Measurements from ENCODE around the gene PPP1R10. TPM values are rescaled to one million over a fixed set of nuclear protein-coding genes. Genes with fewer than 3 reads are reported as not detected.

The PPP1R10 gene
- polyA plus RNA-seq, 3 donors: 49.1 to 56.9 (median 50.0) TPM

DNA sequence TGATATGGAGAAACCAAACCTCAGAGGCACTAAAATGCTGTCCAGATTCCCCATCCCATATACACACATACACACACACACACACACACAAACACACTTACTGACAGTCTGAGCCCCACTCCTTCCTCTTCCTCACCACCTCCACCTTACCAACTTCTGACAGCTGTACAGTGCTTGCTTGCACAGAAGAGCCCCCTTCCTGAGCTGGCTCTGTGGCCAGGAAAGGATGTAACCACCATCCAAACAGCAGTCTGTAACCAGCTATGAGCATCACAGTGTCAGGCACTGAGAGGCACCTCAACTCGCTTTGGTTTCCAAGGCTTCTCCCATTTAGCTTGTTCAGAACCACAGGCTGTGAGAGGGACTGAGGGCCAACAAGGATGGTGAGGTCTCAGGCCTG, 24.0 kb upstream of the PPP1R10 start:
- no peak for DNase-seq (ENCODE audit: extremely low read depth in 1 of 11, low read depth in 9 of 11, low spot score in 4 of 11)

DNA sequence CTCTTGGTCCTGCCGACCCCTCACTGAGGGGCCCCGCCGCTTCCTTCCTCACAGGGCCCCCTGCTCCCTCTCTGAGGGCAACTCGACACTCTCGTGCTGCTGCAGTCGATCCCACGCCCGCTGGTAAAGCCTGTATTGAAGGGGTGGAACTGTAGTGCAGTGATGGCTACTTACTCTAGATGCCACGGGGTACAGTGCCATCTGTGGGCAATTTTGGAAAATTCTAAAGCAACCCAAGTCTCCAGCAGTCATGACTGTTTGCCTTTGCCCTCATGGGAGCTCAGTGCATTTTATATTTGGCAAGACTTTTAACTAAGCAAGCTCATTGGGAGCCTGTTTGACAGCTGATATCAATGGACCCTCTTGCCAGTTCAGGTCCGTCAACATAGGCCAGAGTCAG, 23.4 kb upstream of the PPP1R10 start:
- DNase-seq (ENCODE audit: extremely low read depth in 1 of 11, low read depth in 9 of 11, low spot score in 4 of 11): no peak

DNA sequence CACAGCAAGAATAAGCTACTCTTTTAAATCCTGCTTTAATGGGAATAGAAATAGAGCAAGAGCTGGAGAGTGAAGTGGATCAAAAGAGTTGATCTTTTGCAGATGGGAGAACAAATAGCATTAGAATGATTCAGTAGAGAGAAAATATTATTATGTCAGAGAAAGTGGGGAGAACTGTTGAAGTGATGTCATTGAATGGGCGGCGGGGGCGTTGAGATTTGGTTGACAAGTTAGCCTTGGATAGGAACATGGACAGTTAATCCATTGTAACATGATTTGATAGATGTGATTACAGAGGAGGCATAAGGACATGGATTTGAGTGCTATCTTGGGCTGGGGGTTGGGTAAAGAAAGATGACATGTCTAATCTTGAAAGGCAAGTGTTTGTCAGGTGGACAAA, 18.8 kb upstream of the PPP1R10 start:
- DNase-seq (ENCODE audit: extremely low read depth in 1 of 11, low read depth in 9 of 11, low spot score in 4 of 11): no peak

DNA sequence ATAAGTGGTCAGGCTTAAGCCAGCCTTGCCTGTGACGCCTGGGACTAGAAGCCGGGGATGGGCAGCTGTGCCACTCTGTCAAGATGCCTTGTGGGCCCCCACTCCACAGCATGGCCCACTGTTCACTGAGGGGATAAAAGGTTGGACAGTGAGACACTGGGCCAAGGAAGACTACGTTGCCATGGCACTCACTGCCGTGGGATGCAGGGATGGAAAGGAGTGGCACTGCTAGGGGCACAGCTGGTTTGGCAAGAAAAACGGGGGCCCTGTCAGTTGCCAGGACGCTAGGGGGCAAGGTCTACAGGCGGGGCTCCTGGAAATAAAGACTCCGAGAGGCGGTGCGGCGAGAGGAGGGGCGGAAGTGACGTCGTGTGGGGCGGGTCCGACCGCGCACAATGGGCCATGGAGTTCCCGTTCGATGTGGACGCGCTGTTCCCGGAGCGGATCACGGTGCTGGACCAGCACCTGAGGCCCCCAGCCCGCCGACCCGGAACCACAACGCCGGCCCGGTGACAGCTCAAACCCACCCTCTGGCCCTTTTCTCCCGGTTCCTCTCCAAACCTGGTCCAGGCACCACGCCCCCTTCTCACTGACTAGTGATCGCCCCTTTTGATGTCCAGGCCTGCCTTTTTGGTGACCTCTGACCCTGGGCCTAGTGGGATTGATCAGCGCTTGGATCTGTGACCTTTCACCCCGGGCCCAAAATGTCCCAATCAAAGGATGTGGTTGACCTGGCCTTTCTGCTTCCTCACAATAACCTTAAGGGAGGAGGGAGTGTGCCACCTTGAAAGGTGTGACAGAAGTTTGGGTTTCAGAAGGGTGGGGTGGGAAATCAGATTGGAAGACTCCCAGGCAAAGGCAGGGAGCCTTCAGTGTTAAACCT, 9.7 kb upstream of the PPP1R10 start, which contains the start of gene ATAT1:
Gene ATAT1 (plus strand): TSS at position 391 of the 883 bp plus-strand sequence.
- peak in 8 of 11 donors; percentile 74 to 83 (median 80) for DNase-seq (ENCODE audit: extremely low read depth in 1 of 11, low read depth in 9 of 11, low spot score in 4 of 11)

DNA sequence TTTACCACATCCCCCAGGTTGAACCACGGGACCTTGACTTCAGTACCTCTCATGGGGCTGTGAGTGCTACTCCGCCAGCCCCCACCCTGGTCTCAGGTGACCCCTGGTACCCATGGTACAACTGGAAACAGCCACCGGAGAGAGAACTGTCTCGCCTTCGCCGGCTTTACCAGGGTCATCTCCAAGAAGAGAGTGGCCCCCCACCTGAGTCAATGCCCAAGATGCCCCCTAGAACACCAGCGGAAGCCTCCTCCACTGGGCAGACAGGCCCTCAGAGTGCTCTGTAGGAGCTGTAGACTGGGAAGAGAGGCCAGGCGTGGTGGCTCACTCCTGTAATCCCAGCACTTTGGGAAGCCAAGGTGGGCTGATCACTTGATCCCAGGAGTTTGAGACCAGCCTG, 8.5 kb upstream of the PPP1R10 start:
- no peak for DNase-seq (ENCODE audit: extremely low read depth in 1 of 11, low read depth in 9 of 11, low spot score in 4 of 11)

DNA sequence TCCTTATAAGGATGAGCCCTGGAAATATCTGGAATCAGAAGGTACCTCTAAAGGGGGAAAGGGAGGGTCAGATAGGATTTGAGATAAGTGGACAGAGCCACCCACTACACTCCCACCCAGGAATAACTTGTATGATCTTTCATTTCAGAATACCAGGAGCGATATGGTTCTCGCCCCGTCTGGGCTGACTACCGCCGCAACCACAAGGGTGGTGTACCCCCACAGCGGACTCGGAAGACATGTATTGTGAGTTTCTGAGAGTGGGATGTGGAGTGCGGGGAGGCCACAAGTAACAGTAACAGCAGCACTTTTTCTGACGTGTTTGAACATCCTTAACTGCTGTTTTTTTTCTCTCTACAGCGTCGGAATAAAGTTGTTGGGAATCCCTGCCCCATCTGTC, 2.5 kb upstream of the PPP1R10 start:
- no peak for DNase-seq (ENCODE audit: extremely low read depth in 1 of 11, low read depth in 9 of 11, low spot score in 4 of 11)

DNA sequence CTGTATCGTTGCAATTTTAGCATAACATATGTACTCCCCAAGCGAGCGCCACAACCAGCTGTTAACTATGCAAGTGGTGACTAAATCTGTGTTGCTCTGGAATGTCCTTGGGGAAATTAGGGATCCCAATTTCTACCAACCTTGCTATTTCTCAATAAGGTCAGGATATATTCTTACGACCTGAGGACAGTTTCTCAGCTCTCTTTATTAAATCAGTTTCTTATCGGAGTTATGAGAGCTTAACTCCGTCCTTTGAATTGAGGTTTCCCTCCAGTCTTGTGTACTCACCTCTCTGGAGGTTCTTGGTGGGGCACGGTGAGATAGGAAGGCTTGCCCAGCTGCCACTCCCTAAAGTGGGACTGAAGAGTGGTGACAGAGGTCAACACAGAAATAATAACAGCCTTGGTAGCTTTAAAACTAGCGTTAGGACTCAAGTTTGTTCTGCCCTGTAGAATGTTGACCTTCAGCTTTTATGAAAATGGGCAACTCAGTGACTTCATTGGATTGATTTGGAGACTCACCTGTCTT, 1.3 kb upstream of the PPP1R10 start:
- no peak for DNase-seq (ENCODE audit: extremely low read depth in 1 of 11, low read depth in 9 of 11, low spot score in 4 of 11)

DNA sequence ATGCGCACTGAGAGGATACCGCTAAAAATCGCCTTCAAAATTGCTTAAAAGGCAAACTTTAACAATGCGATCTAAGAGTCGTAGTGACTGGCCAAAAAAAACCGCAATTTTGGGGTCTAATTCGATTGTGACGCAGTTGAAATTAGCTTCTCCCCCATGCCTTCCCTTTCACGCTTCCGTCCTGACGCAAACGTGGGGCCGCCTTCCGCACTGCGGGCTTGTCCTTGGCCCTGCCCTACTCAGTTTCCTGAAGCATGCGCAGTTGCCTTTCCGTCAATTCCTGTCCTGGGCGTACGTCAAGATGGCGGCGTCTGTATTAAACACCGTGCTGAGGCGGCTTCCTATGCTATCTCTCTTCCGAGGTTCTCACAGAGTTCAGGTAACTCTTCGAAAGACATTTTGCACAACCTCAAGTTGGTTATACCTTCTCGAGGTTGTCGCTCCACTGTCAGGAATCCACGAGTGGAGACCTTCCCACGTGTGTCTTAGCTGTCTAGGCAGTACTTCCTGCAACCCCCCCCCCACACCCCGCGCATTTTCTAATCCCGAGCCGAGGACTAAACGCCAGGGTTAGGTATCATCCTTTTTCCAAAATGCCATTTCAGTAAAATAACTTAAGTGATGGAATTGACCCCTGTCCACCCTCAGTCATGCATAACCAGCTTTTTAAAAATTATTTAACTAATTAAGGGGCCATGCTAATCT, 674 bp upstream of the PPP1R10 start, which contains the start of gene MRPS18B:
Gene MRPS18B (plus strand): TSS at position 276 of the 705 bp plus-strand sequence. CDS start 26 bp downstream, at position 302.
- peak; percentile 97 to 99 (median 98) for DNase-seq (ENCODE audit: extremely low read depth in 1 of 11, low read depth in 9 of 11, low spot score in 4 of 11)

DNA sequence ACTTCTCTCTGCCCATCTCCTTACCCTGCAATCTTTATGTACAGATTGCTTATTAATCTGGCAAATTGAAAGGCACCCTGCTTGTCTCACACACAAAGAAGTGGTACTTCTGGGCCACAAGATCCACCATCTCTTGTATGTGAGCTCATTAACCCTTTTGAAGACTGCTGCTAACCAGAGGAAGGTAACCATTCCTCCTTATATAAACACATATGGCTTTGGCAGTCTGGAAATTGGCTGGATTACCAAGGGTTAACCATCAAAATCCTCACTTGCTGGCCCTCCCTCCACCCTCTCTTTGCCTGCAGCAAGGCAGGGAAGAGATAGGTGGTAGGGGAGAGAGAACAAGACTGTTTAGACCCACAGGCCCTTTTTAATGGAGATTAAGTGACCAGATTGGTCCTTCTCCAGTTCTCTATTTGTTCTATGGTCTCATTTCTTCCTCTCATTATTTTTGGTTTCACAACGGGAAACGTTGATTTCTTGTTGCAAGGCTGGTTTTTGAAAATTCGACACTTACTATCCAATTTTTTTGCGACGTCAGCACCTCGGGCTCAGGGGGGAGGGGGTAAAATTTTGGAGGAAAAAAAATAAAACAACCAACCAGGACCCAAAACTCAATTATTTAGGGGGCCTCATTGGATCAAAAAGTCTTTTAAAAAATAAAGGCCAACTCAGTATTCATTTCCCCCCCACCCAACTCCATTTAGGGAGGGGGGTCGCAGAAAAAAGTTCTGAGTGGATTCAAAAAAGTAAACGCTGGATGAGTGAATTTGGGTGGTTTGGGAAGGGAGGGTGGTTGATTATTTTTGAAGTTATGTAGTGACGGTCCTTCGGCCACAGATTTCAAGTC, 859 bp downstream of the PPP1R10 start:
- peak in 2 of 11 donors; percentile 50 to 64 for DNase-seq (ENCODE audit: extremely low read depth in 1 of 11, low read depth in 9 of 11, low spot score in 4 of 11)

DNA sequence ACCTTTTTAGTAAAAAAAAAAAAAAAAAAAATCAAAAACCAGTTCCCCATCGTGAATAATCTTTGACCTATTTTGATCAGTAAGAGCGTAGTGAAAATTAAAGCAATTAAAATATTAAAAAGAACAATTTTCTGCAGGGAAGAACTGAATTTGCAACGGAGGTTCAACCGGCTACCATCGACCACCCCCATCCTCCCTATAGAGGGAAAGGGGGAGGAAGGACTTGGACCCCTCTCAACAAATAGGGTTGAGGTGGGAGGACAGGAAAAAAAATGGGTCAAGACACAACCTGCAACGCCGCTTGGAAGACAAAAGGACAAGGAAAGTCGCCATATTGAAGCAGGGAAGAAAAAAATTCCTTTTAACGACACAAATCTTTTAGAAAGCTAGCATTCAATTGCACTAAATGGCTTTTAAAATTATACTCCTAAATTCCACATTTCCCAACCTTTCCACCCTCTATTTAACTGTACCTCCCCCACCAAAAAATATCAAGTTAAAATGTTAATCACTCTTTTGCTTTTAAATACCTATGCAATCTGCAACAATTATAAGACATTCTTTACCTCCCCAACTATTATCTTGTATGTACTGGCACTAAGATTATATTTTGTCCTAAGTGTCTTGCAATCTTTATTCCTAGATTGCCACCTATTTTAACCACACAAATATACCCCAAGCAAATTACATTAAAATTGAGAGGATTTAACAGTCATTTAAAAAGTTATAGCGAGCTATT, 1.7 kb downstream of the PPP1R10 start:
- peak in 8 of 11 donors; percentile 61 to 84 (median 72) for DNase-seq (ENCODE audit: extremely low read depth in 1 of 11, low read depth in 9 of 11, low spot score in 4 of 11)

DNA sequence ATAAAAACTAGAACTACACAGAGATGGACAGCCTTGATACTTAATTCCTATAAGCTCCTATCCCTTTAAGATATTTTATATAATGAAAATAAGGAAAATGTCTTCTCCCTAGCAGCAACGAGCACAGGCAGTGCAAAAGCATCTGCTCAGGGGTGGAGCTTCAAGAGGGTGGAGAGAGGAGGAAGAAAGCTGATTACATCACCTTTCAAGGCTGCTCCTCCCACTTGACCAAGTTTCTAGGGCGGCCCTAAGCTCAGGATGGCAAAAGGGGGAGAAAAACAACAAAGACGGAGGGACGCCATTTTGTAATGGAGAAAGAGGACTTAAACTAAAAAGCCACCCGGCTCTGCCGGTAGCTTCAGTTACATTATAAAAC, 2.2 kb downstream of the PPP1R10 start:
- DNase-seq (ENCODE audit: extremely low read depth in 1 of 11, low read depth in 9 of 11, low spot score in 4 of 11): peak; percentile 89 to 99 (median 97)

DNA sequence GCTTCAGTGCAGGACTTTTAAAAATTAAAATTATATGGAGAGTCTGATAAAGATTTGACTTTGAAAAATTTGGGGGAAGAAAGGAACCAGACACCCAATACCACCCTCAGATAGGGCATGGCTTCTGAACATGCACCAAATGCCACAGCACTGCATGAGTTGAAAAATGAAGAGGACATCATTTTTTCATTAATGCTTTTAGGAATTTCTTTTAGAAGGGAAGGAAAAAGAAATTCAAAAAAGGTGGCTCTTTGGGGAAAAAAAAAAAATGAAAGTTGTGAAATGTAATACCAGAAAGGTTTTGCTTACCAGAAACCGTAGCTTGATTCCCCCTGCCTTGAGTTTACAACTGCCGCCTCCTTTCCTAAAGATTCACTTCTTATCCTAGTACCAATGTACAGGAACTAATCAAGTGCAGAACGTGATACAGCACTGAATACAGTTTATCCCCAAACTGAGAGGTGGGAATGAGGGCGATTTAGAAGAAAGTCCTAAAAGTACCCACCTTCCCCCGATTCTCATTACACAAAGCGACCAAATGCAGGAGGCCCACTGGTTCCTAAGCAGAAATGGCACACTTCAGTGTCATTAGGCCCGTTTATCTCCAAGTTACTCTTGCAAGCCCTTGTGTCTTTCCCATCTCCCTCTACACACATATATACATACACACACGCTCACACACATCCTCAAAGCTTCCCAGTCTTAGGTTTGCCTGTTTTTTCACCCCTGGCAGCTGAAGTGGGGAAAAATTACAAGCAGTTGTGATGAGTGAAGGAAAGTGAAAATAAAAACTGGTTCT, 2.8 kb downstream of the PPP1R10 start:
- no peak for DNase-seq (ENCODE audit: extremely low read depth in 1 of 11, low read depth in 9 of 11, low spot score in 4 of 11)

DNA sequence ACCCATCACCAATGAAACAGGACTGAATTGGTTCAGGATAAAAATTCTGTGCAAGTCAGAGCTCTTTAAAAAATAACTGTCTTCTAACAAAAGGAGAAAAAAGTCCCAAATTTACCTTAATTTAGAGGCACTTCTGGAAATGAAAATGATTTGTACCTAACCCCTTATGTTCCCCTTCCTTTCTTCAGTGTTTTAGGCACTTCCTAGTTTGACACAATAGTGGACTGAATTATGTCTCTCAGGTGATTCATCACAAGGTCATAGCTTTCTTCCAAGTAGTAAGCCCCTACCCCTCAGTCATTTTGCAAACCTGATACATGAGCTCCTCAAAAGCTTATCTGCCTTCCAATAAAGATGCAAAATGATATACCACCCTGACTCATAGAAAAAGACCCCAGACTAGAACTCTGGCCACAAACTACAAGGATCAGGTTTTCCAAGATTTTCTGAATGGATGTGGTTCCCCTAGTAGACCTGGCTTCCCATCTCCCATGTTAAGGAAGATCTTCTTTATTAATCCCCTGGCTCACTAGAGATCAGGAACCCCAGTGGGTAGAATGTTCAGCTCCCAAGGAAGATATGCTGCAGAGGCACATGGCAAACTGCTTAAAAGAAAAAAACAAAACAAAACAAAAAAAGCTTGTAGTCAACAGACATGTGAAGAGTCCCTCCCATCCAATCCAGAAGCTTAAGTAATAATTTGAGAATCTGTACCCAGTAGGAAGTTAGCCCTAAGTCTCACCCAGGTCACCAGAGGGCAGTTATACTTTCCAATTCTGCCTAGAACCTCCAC, 3.6 kb downstream of the PPP1R10 start:
- DNase-seq (ENCODE audit: extremely low read depth in 1 of 11, low read depth in 9 of 11, low spot score in 4 of 11): no peak

DNA sequence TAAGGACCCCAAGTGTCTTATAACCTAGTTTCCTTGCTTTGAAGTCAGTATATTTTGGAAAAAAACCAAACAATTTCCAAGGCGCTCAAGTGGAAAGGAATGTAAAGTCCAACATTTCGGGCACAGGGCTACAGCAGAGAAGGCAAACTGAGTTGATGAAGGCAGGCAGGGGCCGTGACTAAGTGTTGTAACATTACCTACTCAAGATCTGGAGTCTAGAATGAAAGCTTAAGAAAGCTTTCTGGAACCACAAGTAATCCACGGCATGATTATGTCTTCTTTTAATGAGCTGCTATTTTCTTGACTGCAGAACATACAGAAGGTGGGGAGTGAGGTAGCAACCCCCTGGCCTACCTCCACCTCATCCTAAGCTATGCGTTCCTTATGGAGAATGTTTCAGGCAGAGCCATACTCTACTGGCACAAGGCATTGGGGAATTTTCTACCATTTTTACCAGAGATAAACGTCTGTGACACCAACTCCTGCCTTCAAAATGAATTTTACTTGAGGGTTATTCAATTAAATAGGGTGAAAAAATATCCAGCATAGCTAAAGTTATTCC, 4.3 kb downstream of the PPP1R10 start:
- peak in 1 of 11 donors; percentile 67 for DNase-seq (ENCODE audit: extremely low read depth in 1 of 11, low read depth in 9 of 11, low spot score in 4 of 11)

DNA sequence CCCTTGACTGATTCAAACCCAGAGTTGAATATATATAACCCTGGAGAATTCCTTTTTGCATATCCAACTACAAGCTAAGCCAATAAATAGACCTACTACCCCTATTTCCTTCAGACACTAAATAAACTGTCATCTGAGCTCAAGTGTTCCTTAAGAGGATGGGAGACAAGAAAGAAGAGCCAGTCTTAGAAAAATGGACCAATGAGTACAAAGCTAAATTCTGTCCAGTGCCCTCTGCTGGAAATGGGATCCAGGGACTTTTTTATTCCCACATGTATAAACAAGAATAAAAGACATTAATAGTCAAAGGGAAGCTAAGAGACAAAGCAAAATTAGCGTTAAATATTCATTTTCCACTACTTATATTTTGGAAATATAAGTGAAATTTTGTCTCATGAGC, 4.8 kb downstream of the PPP1R10 start:
- no peak for DNase-seq (ENCODE audit: extremely low read depth in 1 of 11, low read depth in 9 of 11, low spot score in 4 of 11)

DNA sequence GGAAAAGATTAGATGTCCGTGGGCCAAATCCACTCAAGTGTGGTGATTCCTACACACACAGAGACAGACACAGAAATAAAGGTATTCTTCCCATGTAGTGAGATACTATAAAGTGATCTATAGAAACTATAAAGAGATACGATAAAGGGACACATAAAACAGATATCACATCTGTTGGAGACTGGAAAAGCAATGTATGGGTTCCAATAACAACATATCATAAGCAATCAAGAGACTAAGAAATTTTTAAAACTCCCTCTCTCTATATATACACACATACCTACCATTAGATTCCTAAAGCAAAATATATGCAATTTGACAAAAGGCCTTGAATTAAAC, 5.2 kb downstream of the PPP1R10 start:
- DNase-seq (ENCODE audit: extremely low read depth in 1 of 11, low read depth in 9 of 11, low spot score in 4 of 11): no peak

All from renal cortex interstitium (tissue), 11 donors.